ENCODE data around the gene SLC44A1.

DNA sequence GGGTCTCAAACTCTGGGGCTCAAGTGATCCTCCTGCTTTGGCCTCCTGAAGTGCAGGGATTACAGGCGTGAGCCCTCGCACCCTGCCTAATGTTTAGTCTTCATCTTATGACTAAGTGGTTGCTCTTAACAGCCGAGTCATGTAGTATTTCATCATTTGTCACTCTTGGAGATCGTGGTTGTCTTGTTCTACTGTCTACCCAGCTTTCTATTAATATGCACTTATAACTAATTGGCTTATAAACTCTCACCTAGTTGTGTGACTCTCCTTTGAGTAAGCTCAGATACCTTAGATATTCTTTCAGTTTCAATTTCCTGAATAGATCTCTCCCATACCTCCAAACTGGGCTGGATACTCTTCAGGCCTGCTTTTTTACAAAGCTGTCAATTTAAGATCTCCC, 19.9 kb downstream of the SLC44A1 start:
- no peak for TF ChIP-seq POLR2A (IDR thresholded peaks at IDR 0.05; ENCODE audit: low read depth)
- TF ChIP-seq, protein P1, sequence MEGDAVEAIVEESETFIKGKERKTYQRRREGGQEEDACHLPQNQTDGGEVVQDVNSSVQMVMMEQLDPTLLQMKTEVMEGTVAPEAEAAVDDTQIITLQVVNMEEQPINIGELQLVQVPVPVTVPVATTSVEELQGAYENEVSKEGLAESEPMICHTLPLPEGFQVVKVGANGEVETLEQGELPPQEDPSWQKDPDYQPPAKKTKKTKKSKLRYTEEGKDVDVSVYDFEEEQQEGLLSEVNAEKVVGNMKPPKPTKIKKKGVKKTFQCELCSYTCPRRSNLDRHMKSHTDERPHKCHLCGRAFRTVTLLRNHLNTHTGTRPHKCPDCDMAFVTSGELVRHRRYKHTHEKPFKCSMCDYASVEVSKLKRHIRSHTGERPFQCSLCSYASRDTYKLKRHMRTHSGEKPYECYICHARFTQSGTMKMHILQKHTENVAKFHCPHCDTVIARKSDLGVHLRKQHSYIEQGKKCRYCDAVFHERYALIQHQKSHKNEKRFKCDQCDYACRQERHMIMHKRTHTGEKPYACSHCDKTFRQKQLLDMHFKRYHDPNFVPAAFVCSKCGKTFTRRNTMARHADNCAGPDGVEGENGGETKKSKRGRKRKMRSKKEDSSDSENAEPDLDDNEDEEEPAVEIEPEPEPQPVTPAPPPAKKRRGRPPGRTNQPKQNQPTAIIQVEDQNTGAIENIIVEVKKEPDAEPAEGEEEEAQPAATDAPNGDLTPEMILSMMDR (IDR thresholded peaks at IDR 0.05) = no peak
- no peak for TF ChIP-seq EP300 (IDR thresholded peaks at IDR 0.05)
- no peak for TF ChIP-seq POLR2AphosphoS5 (IDR thresholded peaks at IDR 0.05)

Measured in esophagus muscularis mucosa (tissue), 4 donors.